ENCODE data around the gene VPS37B.

Gene VPS37B

DNA sequence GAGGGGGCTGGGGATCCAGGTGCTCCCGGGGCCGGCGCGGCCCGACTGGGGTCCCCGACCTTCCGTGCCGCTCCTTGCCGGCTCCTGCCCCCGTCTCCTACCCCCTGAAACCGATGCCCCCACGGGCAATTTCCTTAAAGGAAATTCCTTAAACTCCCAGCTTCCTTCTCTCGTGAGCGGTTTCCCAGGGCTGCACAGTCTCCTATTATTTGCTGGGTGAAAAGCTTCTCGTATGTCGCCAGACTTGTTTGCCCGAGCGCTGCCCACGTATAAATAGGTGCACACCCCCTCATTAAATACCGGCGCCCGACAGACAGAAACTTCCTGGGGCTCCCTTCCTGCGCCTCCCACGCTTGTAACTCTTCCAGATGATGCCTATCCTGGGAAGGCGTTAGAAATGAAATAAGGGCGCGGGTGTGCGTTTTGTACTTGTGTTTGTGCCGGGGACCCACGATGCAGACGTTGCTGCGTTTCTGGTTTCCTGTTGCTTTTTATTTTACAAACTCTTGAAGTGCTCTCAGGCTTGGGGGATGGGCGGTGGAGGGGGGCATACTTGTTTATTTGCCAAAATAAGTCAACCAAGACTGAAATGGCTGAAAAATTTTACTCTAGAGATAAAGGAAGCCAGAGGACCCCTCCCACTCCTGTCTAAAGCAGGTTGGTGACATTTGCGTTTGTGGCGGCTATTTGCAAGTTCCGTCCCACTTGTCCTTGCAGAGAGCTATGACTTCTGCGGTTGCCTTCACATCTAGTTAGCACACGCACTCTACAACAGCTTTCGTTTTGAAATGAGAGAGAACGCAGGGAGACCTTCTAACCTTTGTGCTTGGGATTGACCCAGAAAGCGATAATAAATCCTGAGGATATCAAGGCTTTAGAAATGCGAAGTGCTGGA lies 59.6 kb downstream of the VPS37B start:
- DNase-seq, result no peak

GRCh38 chr12:122835750-122836026 lies 60.2 kb downstream of the VPS37B start:
- no peak for DNase-seq

- DNase-seq, result no peak
These were observed 60.8 kb downstream of the VPS37B start, which contains the start of gene HIP1R for GRCh38 chr12:122834921-122835749. TSS of gene HIP1R (plus strand) at chr12:122835457. CDS start at chr12:122835551, 94 bp downstream.

DNA sequence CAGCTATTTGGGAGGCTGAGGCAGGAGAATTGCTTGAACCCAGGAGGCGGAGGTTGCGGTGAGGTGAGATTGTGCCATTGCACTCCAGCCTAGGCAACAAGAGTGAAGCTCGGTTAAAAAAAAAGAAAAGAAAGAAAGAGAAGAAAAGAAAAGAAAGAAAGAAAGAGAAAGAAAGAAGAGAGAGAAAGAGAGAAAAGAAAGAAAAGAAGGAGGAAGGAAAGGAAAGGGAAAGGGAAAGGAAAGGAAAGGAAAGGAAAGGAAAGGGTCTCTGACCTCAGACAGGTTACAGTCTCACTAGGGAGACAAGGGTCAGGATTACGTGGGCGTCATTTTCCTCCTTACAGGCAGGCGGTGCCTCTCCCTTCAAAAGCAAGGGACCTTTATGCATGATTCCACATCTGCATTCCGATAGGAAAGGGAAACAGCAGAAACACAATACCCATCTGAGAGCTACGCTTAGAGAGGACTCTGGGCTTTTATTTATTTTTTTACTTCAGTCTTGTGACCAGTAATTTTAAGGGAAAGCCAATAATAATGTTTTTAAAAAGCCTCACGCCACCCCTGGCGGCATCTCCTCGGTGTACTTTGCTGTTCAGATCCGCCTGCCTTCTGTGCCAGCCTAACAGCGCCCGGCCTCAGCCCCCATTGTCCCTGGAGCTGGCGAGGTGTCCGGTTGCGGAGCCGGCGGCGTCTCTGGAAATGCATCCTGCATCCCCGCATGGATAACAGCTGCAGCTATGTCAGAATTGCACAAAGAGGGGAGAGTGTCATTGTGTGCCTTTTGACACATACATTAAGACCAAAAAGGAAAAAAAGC lies 61.6 kb downstream of the VPS37B start:
- no peak for DNase-seq

GRCh38 chr12:122830517-122831214 lies 65.3 kb downstream of the VPS37B start:
- DNase-seq, result peak; percentile 43

DNA sequence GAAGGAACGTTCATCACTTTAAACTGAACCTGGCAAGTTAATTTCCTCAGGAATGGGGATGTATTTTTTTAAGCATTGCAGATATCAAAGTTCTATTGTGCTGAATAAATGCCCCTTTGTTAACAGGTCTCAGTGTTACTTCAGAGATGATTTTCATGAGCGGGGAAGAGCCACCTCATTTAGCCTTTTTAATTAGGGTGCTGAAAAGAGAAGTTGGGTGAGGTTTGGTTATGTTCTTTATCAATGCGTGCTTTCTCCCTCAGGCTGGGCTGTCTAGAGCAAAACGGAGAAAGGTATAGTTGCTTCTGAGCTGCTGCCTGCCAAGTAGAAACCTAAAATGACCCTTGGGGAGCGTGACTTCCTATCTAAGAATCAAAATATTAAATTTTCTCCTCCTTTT lies 68.7 kb downstream of the VPS37B start:
- DNase-seq, result no peak

- DNase-seq, result no peak
These were observed 69.9 kb downstream of the VPS37B start for GRCh38 chr12:122825773-122826724.

DNA sequence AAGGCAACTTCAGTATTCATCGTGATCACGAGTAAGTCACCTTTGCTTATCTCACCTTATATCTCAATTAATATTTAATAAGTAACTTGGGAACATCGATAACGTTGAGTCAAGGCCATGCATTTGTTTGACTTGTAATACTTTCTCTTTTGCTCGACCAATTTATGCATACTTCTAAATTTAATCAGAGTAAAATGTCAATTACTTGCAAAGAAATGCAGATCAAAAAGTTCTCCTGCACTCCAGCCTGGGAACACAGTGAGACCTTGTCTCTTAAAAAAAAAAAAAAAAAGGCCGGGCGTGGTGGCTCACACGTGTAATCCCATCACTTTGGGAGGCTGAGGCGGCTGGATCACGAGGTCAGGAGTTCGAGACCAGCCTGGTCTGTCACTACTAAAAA lies 72.5 kb downstream of the VPS37B start:
- no peak for DNase-seq

DNA sequence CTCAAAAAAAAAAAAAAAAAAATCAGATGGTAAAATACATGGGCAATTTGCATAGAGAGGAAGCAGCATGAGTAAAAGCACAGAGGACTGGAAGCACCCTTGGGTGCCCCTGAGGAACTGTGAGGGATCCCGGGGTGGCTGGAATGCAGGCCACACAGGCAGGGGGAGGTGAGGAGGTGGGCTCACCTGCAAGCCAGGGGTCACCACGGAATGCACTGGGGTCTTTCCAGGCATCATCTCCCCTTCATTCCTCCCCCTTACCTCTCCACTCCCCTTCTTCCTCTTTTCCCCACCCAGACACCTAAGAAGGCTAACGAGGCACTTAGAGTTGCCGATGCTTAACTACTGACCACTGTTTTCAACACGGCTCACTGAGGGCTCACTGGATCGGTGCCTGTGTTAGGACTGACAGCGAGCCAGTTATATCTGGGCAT lies 75.1 kb downstream of the VPS37B start:
- no peak for DNase-seq

- DNase-seq, result no peak
These were observed 75.8 kb downstream of the VPS37B start for GRCh38 chr12:122820138-122820537.

DNA sequence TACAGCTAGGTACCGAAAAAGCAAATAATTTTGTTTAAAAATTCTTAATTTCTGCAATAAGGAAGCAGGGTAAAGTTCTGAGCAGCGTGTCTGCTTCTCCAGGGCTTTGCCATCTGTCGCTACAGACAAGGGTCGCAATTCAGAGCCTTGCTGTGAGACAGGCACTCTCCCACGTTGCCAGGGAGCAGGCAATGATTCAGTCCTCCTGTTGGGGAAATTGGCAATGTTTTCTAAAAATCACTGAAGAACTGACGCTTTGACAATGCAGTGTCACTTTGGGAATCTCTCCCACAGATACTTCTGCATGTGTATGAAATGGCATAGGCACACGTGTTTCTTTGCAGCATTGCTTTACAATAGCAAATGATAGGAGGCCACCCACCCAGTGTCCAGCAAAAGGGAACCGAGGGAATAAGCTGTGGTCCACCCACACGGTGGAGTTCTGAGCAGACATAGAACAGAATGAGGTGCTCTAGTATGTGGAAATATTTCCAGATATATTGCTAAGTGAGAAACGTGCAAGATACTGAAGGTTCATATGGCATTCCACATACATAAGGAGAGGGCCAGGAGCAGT lies 76.6 kb downstream of the VPS37B start:
- DNase-seq, result no peak

Measured in GOT3 (cell line).